UCSD-AML1 (cell line): Measurements from ENCODE around the gene LARP1.

Experiments
- DNase-seq: peaks from one replicate; lab custom pipeline; 2025; ENCODE audit not compliant: unreplicated experiment; lab: John Stamatoyannopoulos, UW

LARP1 gene

GRCh38 chr5:154788212-154788611, 33.0 kb downstream of the LARP1 start:
- peak; percentile 39 for DNase-seq

- no peak for DNase-seq
These were observed 36.4 kb downstream of the LARP1 start for GRCh38 chr5:154791535-154791934.

DNA sequence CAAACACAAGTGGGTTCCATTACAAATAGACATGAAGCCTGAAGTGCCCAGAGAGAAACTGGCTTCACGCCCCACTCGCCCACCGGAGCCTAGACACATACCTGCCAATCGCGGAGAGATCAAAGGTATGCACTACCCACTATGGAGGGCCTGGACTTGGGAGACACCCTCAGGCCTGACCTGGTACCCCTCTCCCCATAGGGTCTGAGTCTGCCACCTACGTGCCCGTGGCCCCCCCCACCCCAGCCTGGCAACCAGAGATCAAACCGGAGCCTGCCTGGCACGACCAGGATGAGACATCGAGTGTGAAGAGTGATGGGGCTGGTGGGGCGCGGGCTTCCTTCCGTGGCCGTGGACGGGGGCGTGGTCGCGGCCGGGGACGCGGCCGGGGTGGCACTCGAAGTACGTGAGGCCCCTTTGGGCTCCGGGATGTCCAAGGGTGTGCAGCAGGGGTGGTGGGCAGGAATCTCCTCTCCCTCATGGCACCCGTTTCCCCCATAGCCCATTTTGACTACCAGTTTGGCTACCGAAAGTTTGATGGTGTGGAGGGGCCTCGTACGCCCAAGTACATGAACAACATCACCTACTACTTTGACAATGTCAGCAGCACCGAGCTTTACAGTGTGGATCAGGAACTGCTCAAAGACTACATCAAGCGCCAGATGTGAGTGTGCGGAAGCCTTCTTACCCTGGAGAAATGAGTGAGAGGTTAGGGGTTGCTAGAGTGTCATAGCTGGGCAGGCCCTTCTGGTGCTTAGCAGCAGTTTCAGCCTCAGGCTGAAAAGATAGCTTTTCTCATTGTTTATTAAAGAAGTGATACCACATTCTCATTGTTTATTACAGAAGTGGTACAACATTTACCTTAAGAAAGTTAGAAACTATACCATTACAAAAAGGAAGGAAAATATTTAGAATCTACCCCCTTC, 38.7 kb downstream of the LARP1 start:
- no peak for DNase-seq

DNA sequence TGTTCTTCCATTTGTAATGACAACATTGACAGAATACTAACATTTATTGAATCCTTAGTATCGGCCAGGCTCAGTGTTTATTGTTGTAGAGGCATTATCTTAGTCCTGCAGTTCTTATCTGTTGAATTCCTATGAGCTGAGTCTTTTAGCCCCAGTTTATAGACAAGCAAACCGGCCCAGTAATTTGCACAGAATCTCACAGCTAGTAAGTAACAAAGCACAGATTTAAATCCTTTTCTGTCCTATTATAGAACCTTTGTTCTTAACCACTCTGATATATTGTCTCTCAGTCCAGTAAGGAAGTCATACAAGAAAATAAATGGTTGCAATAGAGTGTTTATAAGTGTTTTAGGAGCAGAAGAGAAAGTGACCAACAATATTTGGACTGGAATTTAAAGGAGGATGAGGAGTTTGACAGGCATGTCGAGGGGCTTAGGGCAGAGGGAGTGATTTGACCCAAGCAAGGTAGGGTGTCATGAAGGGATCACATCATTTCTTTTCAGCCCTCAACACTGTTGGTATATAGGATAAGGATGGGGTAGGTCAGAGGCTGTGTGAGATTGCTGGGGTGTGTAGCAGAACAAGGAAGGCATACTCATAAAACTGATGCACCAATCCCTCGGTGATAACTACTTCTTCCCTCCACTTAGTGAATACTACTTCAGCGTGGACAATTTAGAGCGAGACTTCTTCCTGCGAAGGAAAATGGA, 39.5 kb downstream of the LARP1 start:
- DNase-seq, result no peak

GRCh38 chr5:154795235-154795596, 40.0 kb downstream of the LARP1 start:
- no peak for DNase-seq

- no peak for DNase-seq
These were observed 42.6 kb downstream of the LARP1 start for GRCh38 chr5:154797762-154798161.

DNA sequence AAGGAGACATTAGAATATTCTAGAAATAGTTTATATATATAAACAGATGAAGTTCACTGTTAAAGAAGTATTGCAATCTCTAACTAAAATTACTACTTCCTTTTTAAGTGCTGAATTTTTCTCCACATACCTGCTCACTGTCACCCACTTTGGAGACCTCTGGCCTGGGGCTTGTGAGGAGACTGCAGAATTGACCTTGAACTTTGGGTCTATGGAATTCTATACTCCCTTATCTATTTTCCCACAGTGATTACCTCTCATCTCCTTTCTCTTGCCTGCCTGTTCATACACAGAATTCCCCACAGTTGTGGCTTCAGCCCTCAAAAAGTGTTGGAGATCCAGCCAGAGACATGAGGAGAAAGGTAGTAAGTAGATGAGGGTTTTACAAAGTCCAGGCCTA, 45.4 kb downstream of the LARP1 start:
- DNase-seq, result no peak

GRCh38 chr5:154801083-154801482, 45.9 kb downstream of the LARP1 start:
- no peak for DNase-seq

DNA sequence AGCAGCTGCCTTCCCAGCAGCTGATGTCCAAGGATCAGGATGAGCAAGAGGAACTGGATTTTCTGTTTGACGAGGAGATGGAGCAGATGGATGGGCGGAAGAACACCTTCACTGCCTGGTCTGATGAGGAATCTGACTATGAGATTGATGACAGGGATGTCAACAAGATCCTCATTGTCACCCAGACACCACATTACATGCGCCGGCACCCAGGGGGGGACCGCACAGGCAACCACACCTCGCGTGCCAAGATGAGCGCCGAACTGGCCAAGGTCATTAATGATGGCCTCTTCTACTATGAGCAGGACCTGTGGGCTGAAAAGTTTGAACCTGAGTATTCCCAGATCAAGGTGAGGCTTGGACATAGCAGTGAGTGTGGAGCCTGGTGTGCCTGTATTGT, 46.9 kb downstream of the LARP1 start:
- no peak for DNase-seq

DNA sequence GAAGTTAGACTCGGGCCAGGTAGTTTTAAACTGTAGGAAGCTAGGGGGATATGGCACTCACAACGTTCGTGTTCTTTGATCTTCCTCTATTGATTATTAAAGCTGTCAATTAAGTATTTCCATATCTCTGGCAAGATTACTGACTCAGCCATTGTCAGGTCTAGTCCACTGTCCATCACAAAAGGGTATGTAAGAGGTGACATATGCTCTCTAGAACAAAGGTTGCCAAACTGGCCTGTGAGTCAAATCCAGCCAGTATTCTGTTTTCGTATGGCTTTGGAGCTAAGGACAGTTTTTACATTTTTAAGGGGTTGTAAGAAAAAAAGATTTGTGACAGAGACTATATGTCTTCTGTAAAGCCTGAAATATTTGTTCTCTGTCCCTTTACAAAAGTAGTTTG, 51.0 kb downstream of the LARP1 start:
- DNase-seq, result no peak

DNA sequence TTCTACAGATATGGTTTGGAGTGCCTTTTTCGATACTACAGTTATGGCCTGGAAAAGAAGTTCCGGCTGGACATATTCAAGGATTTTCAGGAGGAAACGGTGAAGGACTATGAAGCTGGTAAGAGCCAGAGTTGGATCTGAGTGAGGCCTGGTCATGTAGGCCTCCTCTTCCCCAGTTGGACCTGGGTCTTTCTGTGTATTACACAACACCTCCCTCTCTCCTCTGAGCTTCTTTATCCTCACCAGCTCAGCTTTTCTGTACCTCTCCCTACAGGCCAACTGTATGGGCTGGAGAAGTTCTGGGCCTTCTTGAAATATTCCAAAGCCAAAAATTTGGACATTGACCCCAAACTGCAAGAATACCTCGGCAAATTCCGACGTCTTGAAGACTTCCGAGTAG, 56.1 kb downstream of the LARP1 start:
- no peak for DNase-seq

DNA sequence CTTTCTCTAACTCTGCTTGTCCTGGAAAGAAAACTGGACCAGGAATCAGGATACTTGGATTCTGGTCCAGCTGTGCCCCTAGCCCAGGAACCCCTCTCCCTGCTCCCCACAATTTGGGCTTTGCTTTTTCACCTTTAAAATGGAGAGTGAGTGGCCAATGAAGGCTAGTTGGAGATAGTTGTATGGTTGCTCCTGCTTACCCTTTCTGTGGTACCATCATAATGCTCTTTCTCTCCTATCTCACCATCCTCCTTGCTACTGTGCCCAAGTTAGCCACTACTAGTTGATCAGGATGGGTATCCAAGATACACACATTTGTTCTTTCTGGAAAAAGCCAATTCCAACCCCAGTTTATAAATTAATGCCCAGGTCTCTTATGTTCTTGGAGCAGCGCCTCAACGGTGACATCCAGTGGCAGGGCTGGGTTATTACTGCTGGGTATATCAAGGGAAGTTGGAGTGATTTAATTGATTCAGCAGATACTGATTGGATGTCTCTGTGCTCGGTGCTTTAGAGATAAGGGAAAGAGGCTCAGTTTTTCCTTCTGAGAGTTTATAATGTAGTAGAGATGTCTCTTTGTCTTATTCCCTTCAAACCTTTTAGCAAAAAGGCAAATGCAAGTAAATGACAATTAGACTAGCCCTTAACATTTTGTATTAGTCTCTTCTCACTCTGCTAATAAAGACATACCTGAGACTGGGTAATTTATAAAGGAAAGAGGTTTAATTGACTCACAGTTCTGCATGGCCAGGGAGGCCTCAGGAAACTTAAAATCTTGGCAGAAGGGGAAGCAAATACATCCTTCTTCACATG, 56.7 kb downstream of the LARP1 start:
- peak; percentile 46 for DNase-seq

DNA sequence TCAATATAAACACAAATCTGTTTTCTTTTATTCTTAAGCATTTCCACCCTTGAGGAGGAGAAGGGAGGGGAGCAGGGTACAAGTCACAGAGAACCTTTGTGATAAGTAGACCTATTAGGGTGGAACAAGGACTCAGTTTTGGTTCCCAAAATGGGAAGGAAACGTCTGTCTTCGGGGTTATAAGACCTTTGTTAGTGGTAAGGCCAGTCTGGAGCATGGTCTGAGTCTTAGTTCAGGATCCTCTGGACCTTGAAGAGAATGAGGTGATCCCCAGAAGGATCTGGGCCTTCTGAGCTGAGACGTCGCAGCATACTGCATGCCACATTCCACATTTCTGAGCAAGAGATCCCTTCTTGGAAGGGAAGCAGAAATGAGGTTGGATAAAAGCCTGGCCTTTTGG, 58.0 kb downstream of the LARP1 start:
- DNase-seq, result no peak

- no peak for DNase-seq
These were observed 58.6 kb downstream of the LARP1 start for GRCh38 chr5:154813736-154814135.

DNA sequence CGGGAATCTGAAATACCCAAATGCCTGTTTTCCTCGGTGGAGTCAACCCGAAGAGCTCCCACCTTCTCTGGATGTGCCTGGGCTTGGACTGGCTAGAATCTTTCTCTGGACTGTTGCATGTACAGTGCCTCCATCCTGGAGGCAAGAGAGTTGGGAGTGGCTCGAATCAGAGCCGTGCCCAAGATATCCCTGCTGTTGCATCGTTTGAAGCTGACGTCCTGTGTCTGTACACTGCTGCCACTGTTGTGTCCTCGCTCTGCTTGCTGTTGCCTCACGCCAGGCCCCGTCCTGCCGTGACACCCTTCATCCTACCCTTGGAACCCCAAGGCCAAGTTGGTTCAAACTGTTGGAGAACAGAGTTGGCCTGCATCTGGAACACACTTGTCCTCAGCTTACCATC, 59.8 kb downstream of the LARP1 start:
- DNase-seq, result no peak

DNA sequence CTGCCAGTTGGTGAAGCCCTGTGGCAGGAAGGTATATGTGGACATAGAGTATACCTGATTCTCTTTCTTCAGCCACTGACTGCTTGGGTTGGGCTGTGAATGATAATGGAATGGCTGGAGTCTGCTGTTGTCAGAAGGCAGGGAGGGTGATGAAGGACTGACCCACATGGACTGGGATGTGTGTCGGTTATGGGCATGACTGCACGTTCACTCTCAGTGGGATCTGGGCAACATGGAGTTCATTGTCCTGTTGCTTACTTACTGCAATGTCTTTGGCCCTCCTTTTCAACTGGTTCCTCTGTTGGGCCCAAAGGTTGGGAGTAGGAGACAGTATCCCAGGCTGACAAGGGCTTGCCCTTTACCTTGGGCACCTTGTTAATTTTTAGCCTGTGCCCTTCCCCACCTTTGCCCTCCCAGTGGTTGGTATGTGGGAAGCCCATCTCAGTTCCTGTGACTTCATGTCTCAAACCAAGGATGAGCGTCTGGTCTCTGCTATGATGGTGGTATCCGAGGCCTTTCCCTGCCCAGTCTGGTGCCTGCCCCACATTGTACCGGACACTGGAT, 60.6 kb downstream of the LARP1 start:
- DNase-seq, result no peak

- no peak for DNase-seq
These were observed 61.8 kb downstream of the LARP1 start for GRCh38 chr5:154816891-154817492.

- DNase-seq, result no peak
These were observed 62.6 kb downstream of the LARP1 start for GRCh38 chr5:154817815-154818214.

GRCh38 chr5:154818471-154819116, 63.4 kb downstream of the LARP1 start:
- DNase-seq, result no peak

GRCh38 chr5:154819546-154819945, 64.4 kb downstream of the LARP1 start:
- no peak for DNase-seq
